HG02610 (cell line): ENCODE results near the gene RAC3.

ENCODE experiments used
- ATAC-seq: cut with Tn5 transposase; IDR thresholded peaks from one replicate; pipeline ENCODE4 v1.9.1; 2021; ENCODE audit warnings: mild to moderate bottlenecking, moderate library complexity; ENCODE audit not compliant: unreplicated experiment

RAC3 gene

GRCh38 chr17:82054351-82055022, 23.0 kb downstream of the RAC3 start:
- ATAC-seq, result no peak

- no peak for ATAC-seq
Observed at GRCh38 chr17:82055023-82055964, 23.8 kb downstream of the RAC3 start.

- no peak for ATAC-seq
Observed at GRCh38 chr17:82055965-82056728, 24.7 kb downstream of the RAC3 start.

- no peak for ATAC-seq
Observed at GRCh38 chr17:82056729-82057621, 25.5 kb downstream of the RAC3 start.

GRCh38 chr17:82058230-82058854, 26.9 kb downstream of the RAC3 start:
- ATAC-seq, result no peak

- ATAC-seq, result no peak
Observed at GRCh38 chr17:82058855-82059249, 27.4 kb downstream of the RAC3 start.

GRCh38 chr17:82059272-82060000, 28.0 kb downstream of the RAC3 start:
- ATAC-seq, result no peak

GRCh38 chr17:82060001-82060380, 28.5 kb downstream of the RAC3 start:
- no peak for ATAC-seq

GRCh38 chr17:82060614-82061013, 29.1 kb downstream of the RAC3 start:
- ATAC-seq, result no peak

- no peak for ATAC-seq
Observed at GRCh38 chr17:82061047-82061925, 29.8 kb downstream of the RAC3 start.

GRCh38 chr17:82062076-82062983, 30.9 kb downstream of the RAC3 start:
- ATAC-seq, result no peak

GRCh38 chr17:82062984-82063368, 31.5 kb downstream of the RAC3 start:
- no peak for ATAC-seq

GRCh38 chr17:82063424-82064415, 32.2 kb downstream of the RAC3 start:
- ATAC-seq, result no peak

GRCh38 chr17:82064433-82065192, 33.1 kb downstream of the RAC3 start:
- ATAC-seq, result no peak

- peak; percentile 23 for ATAC-seq
Observed at GRCh38 chr17:82065193-82065637, 33.7 kb downstream of the RAC3 start.
